T-cell (primary cell): ENCODE results near the gene RERE. TPM values are rescaled to one million over a fixed set of nuclear protein-coding genes. Genes with fewer than 3 reads are reported as not detected.

Source experiments
- ATAC-seq, 4 experiments: fragments of 200-7000 bp in 3 of 4; fragments of 150-1000 bp in 1 of 4; cut with Tn5 transposase; replicated peaks in 1 of 4; 1 replicate in 3 of 4; 2 replicates in 1 of 4; pipeline ENCODE4 v1.10.0; 2021; ENCODE audit warnings: moderate library complexity in 3 of 4, mild to moderate bottlenecking in 2 of 4, moderate number of reproducible peaks in 1 of 4
- CTCF ChIA-PET, 2 donors: fragments of 300-600 bp; sonication (Branson Sonifier 250); formaldehyde crosslinking; loops; one replicate each; lab custom pipeline; 2022; ENCODE audit warnings: antibody characterized with exemption in 2 of 2; lab: Charles Lee
- POLR2A ChIA-PET, 2 donors: fragments of 300-600 bp; sonication (Branson Sonifier 250); formaldehyde crosslinking; loops; one replicate each; lab custom pipeline; 2022; ENCODE audit warnings: antibody characterized with exemption in 2 of 2; lab: Charles Lee
- DNase-seq, 35 experiments: peaks; one replicate each; pipeline versions ENCODE4 v3.0.0 to v3.0.0-alpha.2; 2013 to 2023
- H3K27ac ChIP-seq: one replicate; pipeline ENCODE4 v1.5.1; 2013; ENCODE audit warnings: low read length
- H3K27me3 ChIP-seq, 2 experiments: replicated peaks in 1 of 2; 1 replicate in 1 of 2; 2 replicates in 1 of 2; pipeline versions ENCODE4 v1.6.1 to v1.7.0; 2013; ENCODE audit warnings: low read length in 1 of 2, mixed read lengths in 1 of 2; ENCODE audit not compliant: control insufficient read depth in 2 of 2, insufficient read depth in 2 of 2; ENCODE audit errors: extremely low read depth in 1 of 2
- H3K36me3 ChIP-seq, 2 donors: 1 replicate in 1 of 2; 2 replicates in 1 of 2; pipeline versions ENCODE4 v1.6.1 to v1.7.0; 2013; ENCODE audit warnings: low read length in 1 of 2; ENCODE audit not compliant: control insufficient read depth in 2 of 2, insufficient read depth in 1 of 2; ENCODE audit errors: extremely low read depth in 1 of 2
- H3K4me1 ChIP-seq, 2 experiments: 1 replicate in 1 of 2; 2 replicates in 1 of 2; pipeline versions ENCODE4 v1.6.1 to v1.7.0; 2013; ENCODE audit warnings: low read length in 2 of 2, mixed read lengths in 1 of 2; ENCODE audit not compliant: insufficient read depth in 2 of 2, control insufficient read depth in 1 of 2; ENCODE audit errors: extremely low read depth in 1 of 2
- H3K4me3 ChIP-seq, 2 donors: 1 replicate in 1 of 2; 2 replicates in 1 of 2; pipeline versions ENCODE4 v1.5.1 to v1.7.0; 2013; ENCODE audit warnings: mild to moderate bottlenecking in 2 of 2, low read length in 1 of 2, moderate library complexity in 1 of 2; ENCODE audit not compliant: control insufficient read depth in 1 of 2; ENCODE audit errors: extremely low read depth in 1 of 2
- H3K9me3 ChIP-seq: 2 replicates; pipeline ENCODE4 v1.7.0; 2013
- H3K27ac Mint-ChIP-seq, 2 donors: one replicate each; pipeline ENCODE4 v1.8.0; 2020 to 2021; ENCODE audit warnings: mild to moderate bottlenecking in 2 of 2, mixed read lengths in 2 of 2
- H3K27me3 Mint-ChIP-seq, 2 donors: one replicate each; pipeline ENCODE4 v1.8.0; 2021 to 2022; ENCODE audit warnings: mixed read lengths in 2 of 2
- H3K36me3 Mint-ChIP-seq: one replicate; pipeline ENCODE4 v1.8.0; 2021; ENCODE audit warnings: mixed read lengths
- H3K4me1 Mint-ChIP-seq, 3 donors: one replicate each; pipeline ENCODE4 v1.8.0; 2020 to 2022; ENCODE audit warnings: mixed read lengths in 3 of 3, mild to moderate bottlenecking in 1 of 3
- H3K4me3 Mint-ChIP-seq, 3 donors: one replicate each; pipeline ENCODE4 v1.8.0; 2020 to 2022; ENCODE audit warnings: mild to moderate bottlenecking in 3 of 3, mixed read lengths in 3 of 3, moderate library complexity in 3 of 3
- H3K9me3 Mint-ChIP-seq, 3 donors: one replicate each; pipeline ENCODE4 v1.8.0; 2020 to 2022; ENCODE audit warnings: mixed read lengths in 3 of 3
- WGBS: methylation state at CpG from one replicate; pipeline ENCODE4 v1.1.5; 2013; ENCODE audit warnings: missing lambda C conversion rate; ENCODE audit not compliant: insufficient coverage; 5-methylcytosine and 5-hydroxymethylcytosine counted together
- total RNA-seq, 35 experiments: library from RNA in 6 of 35; stranded (reverse) in 6 of 35; fragments of 120-200 nt in 1 of 35; gene quantifications; one replicate each; pipeline versions ENCODE4 v1.2.1 to v1.2.4 and lab custom pipeline; 2013 to 2026

RERE gene
- total RNA-seq, 5 donors from 2014 or later (not counting 1 experiment from before 2014, with no cell fraction given) = 85.1 to 116 (median 103) TPM

GRCh38 chr1:8496473-8496872 lies 321.0 kb downstream of the RERE start:
- Histone ChIP-seq H3K36me3 (peaks cover 8 to 12% of the 10 kb centered on the region in 2 donors), H3K27me3 (no peaks in the 10 kb centered on the region), H3K27ac (peak overlapping the region; percentile 59), H3K4me1 (no peaks in the 10 kb centered on the region), H3K4me3 (no peak overlapping the region), H3K9me3 (no peaks in the 10 kb centered on the region)
- DNase-seq (peak in 28 of 35 experiments; percentile 8 to 64 (median 34)), ATAC-seq (peak in 2 of 4 experiments; percentile 55 to 78)
- POLR2A ChIA-PET = interaction anchor here (0.6 kb wide), 3 partner anchors 83 to 290 kb away, joined by 3 to 5 read pairs (median 3); no protein-coding TSS in a partner anchor
- Mint-ChIP-seq H3K4me3 (no peak overlapping the region), H3K9me3 (no peaks in the 10 kb centered on the region), H3K27me3 (no peaks in the 10 kb centered on the region), H3K27ac (peak overlapping the region; percentile 32 to 58), H3K36me3 (peaks cover 40% of the 10 kb centered on the region), H3K4me1 (peaks cover 5 to 22% (median 9%) of the 10 kb centered on the region in 3 donors)
- CTCF ChIA-PET = no interaction called here
- 63% methylated on average over 8 of the region's 8 CpGs for WGBS

GRCh38 chr1:8495928-8496401 lies 321.5 kb downstream of the RERE start:
- DNase-seq = peak in 3 of 35 experiments; percentile 10 to 30 (median 26)
- Mint-ChIP-seq H3K4me1 (peaks cover 5 to 22% (median 9%) of the 10 kb centered on the region in 3 donors), H3K36me3 (peaks cover 41% of the 10 kb centered on the region), H3K27ac (peak overlapping the region; percentile 52 to 58), H3K9me3 (no peaks in the 10 kb centered on the region), H3K4me3 (no peak overlapping the region), H3K27me3 (no peaks in the 10 kb centered on the region)
- Histone ChIP-seq H3K4me1 (no peaks in the 10 kb centered on the region), H3K9me3 (no peaks in the 10 kb centered on the region), H3K27me3 (no peaks in the 10 kb centered on the region), H3K36me3 (peaks cover 8 to 12% of the 10 kb centered on the region in 2 donors), H3K4me3 (no peak overlapping the region), H3K27ac (peak overlapping the region; percentile 59)
- WGBS = 100% methylated on average over 1 of the region's 6 CpGs
- ChIA-PET POLR2A (interaction anchor here (0.6 to 0.9 kb wide), 4 partner anchors 30 to 291 kb away, joined by 3 to 5 read pairs (median 3); no protein-coding TSS in a partner anchor), CTCF (interaction anchor here in 1 of 2 donors (0.6 kb wide), 1 partner anchor 228 kb away, joined by 4 read pairs; no protein-coding TSS in a partner anchor)
- ATAC-seq = peak in 2 of 4 experiments; percentile 32 to 71

- Histone ChIP-seq H3K36me3 (peaks cover 8 to 12% of the 10 kb centered on the region in 2 donors), H3K4me1 (no peaks in the 10 kb centered on the region), H3K4me3 (no peak overlapping the region), H3K27ac (no peak overlapping the region), H3K27me3 (no peaks in the 10 kb centered on the region), H3K9me3 (no peaks in the 10 kb centered on the region)
- Mint-ChIP-seq H3K4me3 (no peak overlapping the region), H3K36me3 (peaks cover 49% of the 10 kb centered on the region), H3K9me3 (no peaks in the 10 kb centered on the region), H3K4me1 (peaks cover 5 to 22% (median 9%) of the 10 kb centered on the region in 3 donors), H3K27me3 (no peaks in the 10 kb centered on the region), H3K27ac (no peak overlapping the region)
- POLR2A ChIA-PET = interaction anchor here in 1 of 2 donors (0.6 kb wide), 1 partner anchor 180 kb away, joined by 3 read pairs; no protein-coding TSS in a partner anchor
- no peak for ATAC-seq
- WGBS = no CpG with 5 or more reads among the region's 3 CpGs
- CTCF ChIA-PET = interaction anchor here in 1 of 2 donors (0.6 kb wide), 1 partner anchor 27 kb away, joined by 5 read pairs; no protein-coding TSS in a partner anchor
- no peak for DNase-seq
These were observed 322.8 kb downstream of the RERE start for GRCh38 chr1:8494681-8495080.

GRCh38 chr1:8493916-8494540 lies 323.4 kb downstream of the RERE start:
- DNase-seq (no peak), ATAC-seq (no peak)
- Histone ChIP-seq H3K36me3 (peaks cover 8 to 12% of the 10 kb centered on the region in 2 donors), H3K9me3 (no peaks in the 10 kb centered on the region), H3K27me3 (no peaks in the 10 kb centered on the region), H3K4me1 (no peaks in the 10 kb centered on the region), H3K4me3 (no peak overlapping the region), H3K27ac (no peak overlapping the region)
- H3K4me1 Mint-ChIP-seq = peaks cover 5 to 22% (median 9%) of the 10 kb centered on the region in 3 donors
- no peak overlapping the region for H3K4me3 Mint-ChIP-seq
- no peak overlapping the region for H3K27ac Mint-ChIP-seq
- CTCF ChIA-PET = interaction anchor here in 1 of 2 donors (0.6 kb wide), 1 partner anchor 53 kb away, joined by 3 read pairs; no protein-coding TSS in a partner anchor
- POLR2A ChIA-PET = no interaction called here
- 71% methylated on average over 1 of the region's 7 CpGs for WGBS
- no peaks in the 10 kb centered on the region for H3K9me3 Mint-ChIP-seq
- H3K27me3 Mint-ChIP-seq = no peaks in the 10 kb centered on the region
- H3K36me3 Mint-ChIP-seq = peaks cover 49% of the 10 kb centered on the region

GRCh38 chr1:8487249-8487648 lies 330.2 kb downstream of the RERE start:
- Histone ChIP-seq H3K9me3 (no peaks in the 10 kb centered on the region), H3K4me1 (no peaks in the 10 kb centered on the region), H3K27ac (no peak overlapping the region), H3K36me3 (no peaks in the 10 kb centered on the region), H3K27me3 (no peaks in the 10 kb centered on the region), H3K4me3 (no peak overlapping the region)
- ChIA-PET CTCF (no interaction called here), POLR2A (no interaction called here)
- Mint-ChIP-seq H3K4me3 (no peak overlapping the region), H3K4me1 (peaks cover 2 to 11% (median 5%) of the 10 kb centered on the region in 3 donors), H3K27me3 (no peaks in the 10 kb centered on the region), H3K36me3 (peaks cover 27% of the 10 kb centered on the region), H3K27ac (no peak overlapping the region), H3K9me3 (no peaks in the 10 kb centered on the region)
- no peak for ATAC-seq
- no CpG with 5 or more reads among the region's 2 CpGs for WGBS
- no peak for DNase-seq

GRCh38 chr1:8486047-8486446 lies 331.4 kb downstream of the RERE start:
- no peak for DNase-seq
- Histone ChIP-seq H3K27ac (no peak overlapping the region), H3K36me3 (no peaks in the 10 kb centered on the region), H3K4me3 (no peak overlapping the region), H3K4me1 (no peaks in the 10 kb centered on the region), H3K27me3 (no peaks in the 10 kb centered on the region), H3K9me3 (no peaks in the 10 kb centered on the region)
- H3K36me3 Mint-ChIP-seq = peaks cover 22% of the 10 kb centered on the region
- no peaks in the 10 kb centered on the region for H3K9me3 Mint-ChIP-seq
- H3K4me1 Mint-ChIP-seq = peaks cover 0 to 11% (median 3%) of the 10 kb centered on the region in 3 donors
- ATAC-seq = no peak
- ChIA-PET POLR2A (no interaction called here), CTCF (interaction anchor here in 1 of 2 donors (0.6 kb wide), 1 partner anchor 376 kb away, joined by 4 read pairs; no protein-coding TSS in a partner anchor)
- no peaks in the 10 kb centered on the region for H3K27me3 Mint-ChIP-seq
- WGBS = no CpG with 5 or more reads among the region's 5 CpGs
- no peak overlapping the region for H3K27ac Mint-ChIP-seq
- no peak overlapping the region for H3K4me3 Mint-ChIP-seq
